H1 (cell line): ENCODE results near the gene LRRK1. TPM values are rescaled to one million over a fixed set of nuclear protein-coding genes. Genes with fewer than 3 reads are reported as not detected.

ENCODE experiments used
- CTCF ChIA-PET: fragments of 300-600 bp; sonication (Branson Sonifier 250); formaldehyde crosslinking; loops from one replicate; lab custom pipeline; 2021; ENCODE audit not compliant: partially characterized antibody; lab: Charles Lee
- POLR2A ChIA-PET: fragments of 300-600 bp; sonication (Branson Sonifier 250); formaldehyde crosslinking; loops from one replicate; lab custom pipeline; 2021; ENCODE audit warnings: inconsistent platforms; ENCODE audit not compliant: partially characterized antibody; lab: Charles Lee
- DNase-seq, 2 experiments: peaks; one replicate each; pipeline versions ENCODE4 v3.0.0 to v3.0.0-alpha.2; 2010 to 2022; ENCODE audit warnings: low spot score in 2 of 2, low read depth in 1 of 2, mixed read lengths in 1 of 2
- FAIRE-seq: peaks from 2 replicates; lab custom pipeline; 2011; peaks lifted over from hg19 to GRCh38; lab: Jason Lieb, UNC
- H2AFZ ChIP-seq: 2 replicates; pipeline ENCODE4 v1.8.1; 2012; ENCODE audit warnings: low read length, inconsistent platforms
- H2AK5ac ChIP-seq: 2 replicates; pipeline ENCODE4 v1.6.1; 2013; ENCODE audit warnings: low read depth, low read length
- H2BK120ac ChIP-seq: replicated peaks from 2 replicates; pipeline ENCODE3; 2013; ENCODE audit warnings: low read depth, low read length, inconsistent platforms
- H2BK12ac ChIP-seq: 2 replicates; pipeline ENCODE4 v1.6.1; 2013; ENCODE audit warnings: low read depth, low read length
- H2BK15ac ChIP-seq: 2 replicates; pipeline ENCODE4 v1.6.1; 2013; ENCODE audit warnings: low read length
- H2BK20ac ChIP-seq: 2 replicates; pipeline ENCODE4 v1.6.1; 2013; ENCODE audit warnings: low read length
- H2BK5ac ChIP-seq: 2 replicates; pipeline ENCODE4 v1.6.1; 2013; ENCODE audit warnings: low read depth, low read length
- H3K14ac ChIP-seq: 2 replicates; pipeline ENCODE4 v1.6.1; 2013; ENCODE audit warnings: inconsistent platforms; ENCODE audit not compliant: insufficient read length
- H3K18ac ChIP-seq: 2 replicates; pipeline ENCODE4 v1.6.1; 2013; ENCODE audit warnings: low read length; ENCODE audit errors: extremely low read depth
- H3K23ac ChIP-seq: 2 replicates; pipeline ENCODE4 v1.6.1; 2013; ENCODE audit warnings: inconsistent platforms; ENCODE audit not compliant: insufficient read length
- H3K23me2 ChIP-seq: 2 replicates; pipeline ENCODE4 v1.6.1; 2013; ENCODE audit warnings: low read depth, low read length
- H3K27ac ChIP-seq: 2 replicates; pipeline ENCODE4 v1.6.1; 2011; ENCODE audit warnings: low read depth, low read length, inconsistent platforms
- H3K27me3 ChIP-seq, 4 experiments: replicated peaks in 1 of 4; 1 replicate in 1 of 4; 2 replicates in 3 of 4; pipeline versions ENCODE4 v1.6.1 to v1.8.1; 2011 to 2013; ENCODE audit warnings: low read length in 3 of 4, mild to moderate bottlenecking in 3 of 4, inconsistent platforms in 2 of 4, mixed read lengths in 2 of 4, moderate library complexity in 1 of 4; ENCODE audit not compliant: control insufficient read depth in 3 of 4, insufficient read depth in 3 of 4; ENCODE audit errors: extremely low read depth in 1 of 4
- H3K36me3 ChIP-seq, 4 experiments: 2 replicates each; pipeline versions ENCODE4 v1.6.1 to v1.8.1; 2011 to 2013; ENCODE audit warnings: mild to moderate bottlenecking in 4 of 4, low read length in 3 of 4, moderate library complexity in 2 of 4, control low read depth in 1 of 4, inconsistent platforms in 1 of 4; ENCODE audit not compliant: insufficient read depth in 4 of 4, control insufficient read depth in 2 of 4
- H3K4ac ChIP-seq: replicated peaks from 2 replicates; pipeline ENCODE3; 2013; ENCODE audit warnings: low read length, low read depth, mixed read lengths, inconsistent platforms; ENCODE audit not compliant: insufficient read length
- H3K4me1 ChIP-seq, 4 experiments: replicated peaks in 1 of 4; 1 replicate in 1 of 4; 2 replicates in 3 of 4; pipeline versions ENCODE4 v1.6.1 to v1.8.1; 2011 to 2013; ENCODE audit warnings: low read length in 3 of 4, inconsistent platforms in 2 of 4, mixed read lengths in 1 of 4; ENCODE audit not compliant: insufficient read depth in 4 of 4, control insufficient read depth in 3 of 4
- H3K4me2 ChIP-seq, 2 experiments: 2 replicates each; pipeline versions ENCODE4 v1.6.1 to v1.8.1; 2011 to 2013; ENCODE audit warnings: low read depth in 2 of 2, low read length in 2 of 2, control low read depth in 1 of 2, inconsistent platforms in 1 of 2, mild to moderate bottlenecking in 1 of 2; ENCODE audit not compliant: insufficient read depth in 1 of 2
- H3K4me3 ChIP-seq, 4 experiments: fragments of 200-600, 300-600 bp in 1 of 4; sonication (generic), shearing (Covaris generic), sonication (Bioruptor Twin) in 1 of 4; 2 replicates each; pipeline versions ENCODE4 v1.5.1 to v1.8.1; 2011 to 2016; ENCODE audit warnings: low read length in 4 of 4, low read depth in 3 of 4, control low read depth in 2 of 4, inconsistent platforms in 2 of 4, mild to moderate bottlenecking in 2 of 4, mixed read lengths in 1 of 4, moderate library complexity in 1 of 4; ENCODE audit not compliant: insufficient read depth in 2 of 4; ENCODE audit errors: extremely low read depth in 1 of 4
- H3K56ac ChIP-seq: replicated peaks from 2 replicates; pipeline ENCODE3; 2013; ENCODE audit warnings: low read depth, mild to moderate bottlenecking, mixed read lengths, low read length, inconsistent platforms; ENCODE audit not compliant: insufficient read length
- H3K79me1 ChIP-seq: 2 replicates; pipeline ENCODE4 v1.6.1; 2013; ENCODE audit warnings: low read depth, low read length, control low read depth
- H3K79me2 ChIP-seq, 2 experiments: 2 replicates each; pipeline versions ENCODE4 v1.6.1 to v1.8.1; 2012 to 2013; ENCODE audit warnings: low read length in 2 of 2, mild to moderate bottlenecking in 2 of 2, inconsistent platforms in 1 of 2; ENCODE audit not compliant: insufficient read depth in 2 of 2, control insufficient read depth in 1 of 2
- H3K9ac ChIP-seq, 4 experiments: replicated peaks in 1 of 4; 1 replicate in 1 of 4; 2 replicates in 3 of 4; pipeline versions ENCODE4 v1.6.1 to v1.8.1; 2011 to 2013; ENCODE audit warnings: low read depth in 3 of 4, low read length in 3 of 4, control low read depth in 2 of 4, mild to moderate bottlenecking in 2 of 4, moderate library complexity in 2 of 4, inconsistent platforms in 1 of 4; ENCODE audit errors: extremely low read depth in 1 of 4
- H3K9me3 ChIP-seq, 2 experiments: 2 replicates each; pipeline versions ENCODE4 v1.6.1 to v1.8.1; 2012 to 2013; ENCODE audit warnings: mild to moderate bottlenecking in 2 of 2, moderate library complexity in 2 of 2, control low read depth in 1 of 2, inconsistent platforms in 1 of 2, low read depth in 1 of 2, low read length in 1 of 2, mixed read lengths in 1 of 2; ENCODE audit not compliant: insufficient read depth in 2 of 2
- H4K20me1 ChIP-seq, 2 experiments: replicated peaks in 1 of 2; 2 replicates each; pipeline versions ENCODE3 to v1.8.1; 2011 to 2013; ENCODE audit warnings: inconsistent platforms in 2 of 2, low read length in 2 of 2, mild to moderate bottlenecking in 1 of 2; ENCODE audit not compliant: insufficient read depth in 2 of 2, control insufficient read depth in 1 of 2
- H4K5ac ChIP-seq: 2 replicates; pipeline ENCODE4 v1.6.1; 2013; ENCODE audit warnings: low read length, low read depth, mixed read lengths, inconsistent platforms; ENCODE audit not compliant: insufficient read length
- H4K8ac ChIP-seq: 2 replicates; pipeline ENCODE4 v1.8.0; 2013; ENCODE audit warnings: mild to moderate bottlenecking, moderate library complexity, low read length, inconsistent platforms; ENCODE audit not compliant: insufficient read depth; ENCODE audit errors: extremely low read depth
- H4K91ac ChIP-seq: replicated peaks from 2 replicates; pipeline ENCODE3; 2013; ENCODE audit warnings: low read length, mixed read lengths, inconsistent platforms; ENCODE audit not compliant: insufficient read length
- CHD1 ChIP-seq: IDR thresholded peaks from 2 replicates; pipeline ENCODE4 v1.6.1; 2012; ENCODE audit warnings: low read depth, low read length, improper control_type of control experiment
- KDM1A ChIP-seq: fragments of 200-600, 300-600 bp; sonication (generic); IDR thresholded peaks from 2 replicates; pipeline ENCODE4 v1.7.1; 2016; ENCODE audit warnings: mild to moderate bottlenecking, low read length, borderline replicate concordance
- WGBS, 2 experiments: shearing (Covaris generic) in 1 of 2; methylation state at CpG; one replicate each; pipeline versions ENCODE4 v1.1.6 to v1.1.7; 2013 to 2015; ENCODE audit warnings: low lambda C conversion rate in 2 of 2, mixed read lengths in 2 of 2, inconsistent platforms in 1 of 2, low coverage in 1 of 2, missing lambda C conversion rate in 1 of 2; ENCODE audit not compliant: insufficient replicate concordance in 2 of 2, insufficient coverage in 1 of 2, insufficient read length in 1 of 2; ENCODE audit errors: extremely low coverage in 1 of 2, missing lambda C conversion rate in 1 of 2; 5-methylcytosine and 5-hydroxymethylcytosine counted together
- polyA plus RNA-seq, 7 experiments: library from polyadenylated mRNA; depleted of rRNA in 3 of 7; stranded (reverse) in 5 of 7; unstranded in 2 of 7; fragments of >200 nt in 5 of 7; fragments of 200-250 nt in 2 of 7; gene quantifications; 1 replicate in 5 of 7; 2 replicates in 1 of 7; 4 replicates in 1 of 7; pipeline versions ENCODE4 v1.2.1 to v1.2.3, GENCODE V29; 2011 to 2013; ENCODE audit warnings: missing spikeins in 2 of 7, mixed read lengths in 2 of 7
- total RNA-seq: library from RNA; stranded (reverse); fragmentation: NEBNext Ultra II Directional; extraction: Animal tissue kit (Norgen Biotek cat#: 25700); gene quantifications from 2 replicates; pipeline ENCODE4 v1.2.1, GENCODE V29; 2021

LRRK1 gene
- total and polyA plus RNA-seq, 2 of the 8 experiments (the other 6 are each of a cell fraction or from before 2014, with no cell fraction given), result 1.2 to 3.6 TPM

- peak overlapping the region; percentile 10; the same call in 1 of the 2 replicates for H2BK15ac ChIP-seq
- ChIA-PET CTCF (interaction anchor here (0.7 to 2.5 kb wide), 10 partner anchors 8 to 202 kb away, joined by 3 to 13 read pairs (median 4); no protein-coding TSS in a partner anchor), POLR2A (interaction anchor here (0.6 to 1.5 kb wide), 4 partner anchors 15 to 169 kb away, joined by 3 to 4 read pairs (median 3); partner anchors contain the start of gene CHSY1)
- no peak overlapping the region for H3K14ac ChIP-seq
- H2BK20ac ChIP-seq, result peak overlapping the region; percentile 98
- H2BK12ac ChIP-seq, result peak overlapping the region; percentile 89
- no peak overlapping the region for H4K8ac ChIP-seq
- no peaks in the 10 kb centered on the region for H3K36me3 ChIP-seq
- no peaks in the 10 kb centered on the region for H3K23me2 ChIP-seq
- no peak overlapping the region for H3K27ac ChIP-seq
- H3K4me2 ChIP-seq, result no peak overlapping the region
- no peak overlapping the region for H4K5ac ChIP-seq
- H3K56ac ChIP-seq, result no peak overlapping the region
- peak overlapping the region; percentile 100; the same call in 1 of the 2 replicates for H2BK5ac ChIP-seq
- H3K9me3 ChIP-seq, result no peaks in the 10 kb centered on the region
- H3K4ac ChIP-seq, result no peak overlapping the region
- H3K4me1 ChIP-seq, result peaks cover 2 to 18% (median 8%) of the 10 kb centered on the region in 4 experiments
- H4K91ac ChIP-seq, result peak overlapping the region; percentile 78
- H4K20me1 ChIP-seq, result no peaks in the 10 kb centered on the region
- H3K18ac ChIP-seq, result peak overlapping the region; percentile 75
- H3K4me3 ChIP-seq, result no peak overlapping the region
- no peak overlapping the region for H3K23ac ChIP-seq
- FAIRE-seq, result no peak
- peak overlapping the region; percentile 40 for H2BK120ac ChIP-seq
- H2AK5ac ChIP-seq, result 0 out of 2 replicates have a peak overlapping the region, but pooled peaks have one; percentile 32
- 91% methylated on average over 11 of the region's 11 CpGs; no CpG with 5 or more reads in 1 of the 2 experiments for WGBS, 2 experiments
- H2AFZ ChIP-seq, result no peak overlapping the region
- H3K9ac ChIP-seq, result no peak overlapping the region
- no peak for DNase-seq
- H3K79me2 ChIP-seq, result no peaks in the 10 kb centered on the region
- no peaks in the 10 kb centered on the region for H3K79me1 ChIP-seq
- H3K27me3 ChIP-seq, result peaks cover 0 to 2% (median 0%) of the 10 kb centered on the region in 4 experiments; a peak in 1 of 7 replicates
- TF ChIP-seq CHD1, result no peak
- TF ChIP-seq KDM1A, result no peak
Measured at GRCh38 chr15:101083336-101084045, 164.3 kb downstream of the LRRK1 start.
